Activated T-helper 1 cell treated with anti-CD3 and anti-CD28 coated beads, Interleukin-12 subunit alpha, Interleukin-12 subunit beta, Interleukin-2, Interleukin-4 antibody, amounts not matched to agents 30 ng/mL and 10 ng/mL and 1 ng/mL, durations not matched to agents 14 hours and 24 hours and 36 hours (primary cell): ENCODE results near the gene THPO. TPM values are rescaled to one million over a fixed set of nuclear protein-coding genes. Genes with fewer than 3 reads are reported as not detected.

Experiments used
- DNase-seq: peaks from one replicate; pipeline ENCODE4 v3.0.0; 2021; ENCODE audit warnings: low spot score
- H3K27ac Mint-ChIP-seq: one replicate; pipeline ENCODE4 v1.8.0; 2021; ENCODE audit warnings: mild to moderate bottlenecking, mixed read lengths
- H3K27me3 Mint-ChIP-seq: one replicate; pipeline ENCODE4 v1.8.0; 2022; ENCODE audit warnings: mild to moderate bottlenecking, moderate library complexity, mixed read lengths; ENCODE audit not compliant: insufficient read depth
- H3K36me3 Mint-ChIP-seq: one replicate; pipeline ENCODE4 v1.8.0; 2021; ENCODE audit warnings: low read depth, mixed read lengths
- H3K4me1 Mint-ChIP-seq: one replicate; pipeline ENCODE4 v1.8.0; 2021; ENCODE audit warnings: low read depth, mixed read lengths
- H3K4me3 Mint-ChIP-seq: one replicate; pipeline ENCODE4 v1.8.0; 2021; ENCODE audit warnings: mild to moderate bottlenecking, moderate library complexity, mixed read lengths
- H3K9me3 Mint-ChIP-seq: one replicate; pipeline ENCODE4 v1.8.0; 2021; ENCODE audit warnings: mixed read lengths
- intact Hi-C: fragments of 100-400 bp; cut with micrococcal nuclease; formaldehyde crosslinking; loops from one replicate; pipeline ENCODE4 v1.15.1; 2024
- total RNA-seq: library from RNA; stranded (reverse); gene quantifications from 2 replicates; pipeline ENCODE4 v1.2.3, GENCODE V29; 2022

The THPO gene
- total RNA-seq, 1 donor from 2014 or later, result not detected

DNA sequence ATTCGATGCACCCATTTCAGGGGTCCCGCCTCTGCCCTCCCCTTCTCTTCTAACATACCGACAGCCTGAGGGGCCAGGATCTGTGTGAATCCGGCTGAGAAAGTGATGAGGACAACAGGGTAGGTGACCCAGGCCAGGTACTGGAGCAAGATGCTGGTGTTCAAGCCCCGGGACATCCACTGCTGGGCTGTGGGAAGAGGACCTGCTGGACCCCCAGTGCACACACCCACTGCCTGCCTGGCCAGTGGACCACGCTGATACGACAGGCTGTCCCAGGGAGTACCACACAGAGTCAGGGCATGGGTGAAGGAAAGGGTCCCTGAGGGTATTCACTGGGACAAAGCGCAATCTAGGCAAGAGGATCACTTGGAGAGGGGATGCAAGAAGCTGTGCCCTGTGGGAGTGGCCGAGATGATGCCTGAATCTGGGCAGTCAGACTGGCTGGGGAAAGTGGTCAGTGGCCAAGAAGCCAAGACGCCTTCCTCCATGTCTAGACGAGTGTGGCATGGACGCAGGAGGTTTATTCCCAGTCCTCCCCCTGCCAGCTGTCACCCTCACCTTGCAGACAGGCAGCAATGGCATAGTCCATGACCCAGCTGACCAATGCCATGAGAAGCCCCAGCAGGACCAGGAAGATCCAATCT is 19.8 kb downstream of the THPO start:
- no peak overlapping the region for H3K27ac Mint-ChIP-seq
- DNase-seq, result no peak
- intact Hi-C loops, result no loop called here
- peaks cover under 1% of the 10 kb centered on the region for H3K36me3 Mint-ChIP-seq
- H3K27me3 Mint-ChIP-seq, result peaks cover 10% of the 10 kb centered on the region
- H3K9me3 Mint-ChIP-seq, result no peaks in the 10 kb centered on the region
- H3K4me3 Mint-ChIP-seq, result peak overlapping the region; percentile 30
- peaks cover 4% of the 10 kb centered on the region for H3K4me1 Mint-ChIP-seq

DNA sequence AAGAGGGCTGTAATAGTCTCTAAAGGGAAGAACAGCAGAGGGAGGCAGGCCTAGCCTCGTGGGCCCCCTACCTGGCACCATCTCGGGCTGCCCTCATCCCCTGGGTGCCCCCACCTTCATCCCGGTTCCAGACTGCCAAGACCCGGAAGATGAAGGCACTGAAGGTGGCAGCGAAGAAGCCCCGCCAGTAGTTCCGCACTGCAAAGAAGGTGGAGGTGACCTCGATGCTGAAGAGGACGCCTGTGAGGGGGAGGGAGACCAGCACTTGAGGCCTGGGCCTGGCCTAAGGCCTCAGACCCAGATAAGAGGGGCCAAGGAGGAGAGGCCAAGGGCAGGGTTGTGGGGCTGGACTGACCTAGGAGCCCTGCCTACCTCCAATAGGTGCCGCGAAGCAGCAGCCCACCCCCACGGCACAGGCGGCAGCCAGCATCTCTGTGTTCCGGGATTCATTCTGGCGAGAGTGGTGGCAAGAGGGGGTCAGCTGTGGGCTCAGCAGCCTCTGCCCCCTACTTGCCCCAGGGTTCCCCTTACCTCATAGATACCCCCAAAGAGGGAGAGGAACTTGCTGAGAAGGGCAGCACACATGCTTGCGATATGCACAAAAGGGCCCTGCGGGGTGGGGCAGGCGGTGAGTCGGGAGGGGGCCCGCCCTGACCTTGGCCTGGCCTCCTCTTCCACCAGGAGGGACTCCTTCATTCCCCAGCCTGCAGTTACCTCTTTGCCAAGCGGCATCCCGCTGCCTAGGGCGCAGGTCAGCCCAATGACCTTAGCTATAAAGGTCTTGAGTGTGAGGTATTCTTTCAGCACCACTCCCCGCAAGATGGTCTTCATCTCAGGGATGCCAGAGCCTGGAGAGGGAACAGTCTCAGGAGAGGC is 20.5 kb downstream of the THPO start:
- no peak overlapping the region for H3K4me3 Mint-ChIP-seq
- H3K36me3 Mint-ChIP-seq, result no peaks in the 10 kb centered on the region
- H3K27me3 Mint-ChIP-seq, result peaks cover 10% of the 10 kb centered on the region
- intact Hi-C loops, result no loop called here
- no peak overlapping the region for H3K27ac Mint-ChIP-seq
- DNase-seq, result no peak
- H3K4me1 Mint-ChIP-seq, result peaks cover 4% of the 10 kb centered on the region
- no peaks in the 10 kb centered on the region for H3K9me3 Mint-ChIP-seq

DNA sequence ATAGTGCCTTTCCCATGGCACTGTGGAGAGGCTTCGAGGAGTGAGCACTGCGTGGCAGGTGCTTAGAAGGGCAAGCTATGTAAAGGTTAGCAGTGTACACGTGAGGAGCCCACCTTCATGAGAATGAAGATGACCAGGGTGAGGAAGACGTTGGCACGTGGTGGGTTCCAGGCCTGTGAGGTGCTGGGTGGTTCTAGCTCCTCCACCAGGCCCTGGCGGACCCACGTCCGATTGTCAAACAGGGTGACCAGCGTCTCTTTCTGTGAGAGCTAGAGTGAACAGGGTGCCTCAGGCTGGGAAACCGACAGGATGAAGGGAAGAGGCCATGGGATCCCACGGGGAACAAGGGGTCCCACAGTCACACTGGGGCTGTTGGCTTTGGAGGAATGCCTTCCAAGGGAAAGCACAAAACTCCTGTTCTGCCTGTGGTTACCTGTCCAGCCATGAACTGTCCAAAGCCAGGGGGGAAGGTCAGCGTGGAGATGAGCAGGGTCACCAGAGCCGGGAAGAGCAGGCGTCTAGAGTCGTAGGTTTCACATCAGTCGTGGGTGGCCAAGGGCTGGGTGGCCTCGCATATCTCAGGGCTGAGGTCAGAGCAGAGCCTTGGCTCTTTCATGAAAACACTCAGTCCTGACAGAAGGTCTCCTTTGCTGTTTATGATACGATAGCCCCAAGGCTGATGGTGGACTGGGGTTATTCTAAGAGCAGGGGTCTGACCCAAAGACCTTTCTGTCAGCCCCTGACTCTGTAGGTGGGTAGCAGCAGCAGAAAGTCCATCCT is 22.6 kb downstream of the THPO start:
- intact Hi-C loops, result no loop called here

DNA sequence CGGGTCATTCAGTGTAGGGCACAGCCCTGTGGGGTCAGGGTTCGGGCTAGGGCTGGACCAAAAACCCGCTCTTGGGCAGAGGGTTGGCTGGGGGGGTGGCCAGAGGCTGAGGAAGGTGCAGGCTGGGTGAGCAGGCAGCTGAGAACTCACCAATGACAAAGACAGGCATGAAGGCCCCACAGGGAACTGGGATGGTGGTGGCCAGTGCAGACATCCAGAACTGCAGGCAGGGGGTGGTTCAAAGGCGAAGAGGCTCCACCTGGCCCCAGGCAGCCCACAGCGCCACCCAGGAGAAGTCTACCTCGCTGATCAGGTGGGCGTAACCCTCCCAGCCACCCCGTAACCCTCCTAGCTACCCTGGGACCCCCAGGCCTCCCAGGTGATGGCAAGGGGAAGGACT is 23.3 kb downstream of the THPO start:
- Mint-ChIP-seq H3K4me1 (no peaks in the 10 kb centered on the region), H3K36me3 (no peaks in the 10 kb centered on the region), H3K4me3 (no peak overlapping the region), H3K9me3 (no peaks in the 10 kb centered on the region), H3K27ac (no peak overlapping the region), H3K27me3 (no peaks in the 10 kb centered on the region)
- intact Hi-C loops, result loop anchor here (1.0 kb wide), 1 partner anchor 9 kb away; no protein-coding TSS in a partner anchor
- no peak for DNase-seq

More for the DNA sequence above, 22.6 kb downstream of the THPO start:
- H3K9me3 Mint-ChIP-seq, result no peaks in the 10 kb centered on the region
- H3K27ac Mint-ChIP-seq, result peak overlapping the region; percentile 29
- no peak for DNase-seq
- peaks cover 6% of the 10 kb centered on the region for H3K27me3 Mint-ChIP-seq
- no peak overlapping the region for H3K4me3 Mint-ChIP-seq
- H3K4me1 Mint-ChIP-seq, result no peaks in the 10 kb centered on the region
- no peaks in the 10 kb centered on the region for H3K36me3 Mint-ChIP-seq

DNA sequence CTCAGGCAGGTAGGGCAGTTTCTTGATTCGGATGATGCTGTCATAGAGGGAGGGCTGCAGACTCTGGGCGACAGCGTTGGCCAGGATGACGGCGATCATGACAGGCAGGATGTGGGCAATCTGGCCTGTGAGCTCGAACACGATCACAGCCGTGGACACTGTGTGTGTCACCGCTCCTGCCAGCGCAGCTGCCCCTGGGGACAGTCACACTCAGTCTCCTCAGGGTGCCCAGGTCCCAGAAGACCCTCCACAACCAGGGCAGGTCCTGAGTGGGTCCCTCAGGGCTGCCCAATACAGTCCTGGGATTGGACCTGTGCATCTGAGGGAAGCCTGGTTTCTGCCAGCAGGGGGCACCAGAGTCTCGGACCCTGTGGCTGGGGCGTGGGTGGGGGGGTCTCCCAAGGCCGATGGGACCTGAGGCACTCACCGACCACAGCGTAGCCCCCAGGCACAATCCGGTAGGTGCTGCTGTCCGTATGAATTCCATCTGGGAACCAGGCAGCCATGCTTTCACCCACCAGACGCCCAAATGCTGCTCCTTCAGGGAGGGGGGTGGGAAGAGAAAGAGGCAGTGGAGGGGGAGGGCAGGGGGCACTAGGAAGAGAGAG is 23.8 kb downstream of the THPO start:
- Mint-ChIP-seq H3K4me3 (no peak overlapping the region), H3K27me3 (no peaks in the 10 kb centered on the region), H3K27ac (no peak overlapping the region), H3K9me3 (no peaks in the 10 kb centered on the region), H3K4me1 (no peaks in the 10 kb centered on the region), H3K36me3 (no peaks in the 10 kb centered on the region)
- intact Hi-C loops, result loop anchor here (1.0 kb wide), 1 partner anchor 9 kb away; no protein-coding TSS in a partner anchor
- DNase-seq, result peak; percentile 22

DNA sequence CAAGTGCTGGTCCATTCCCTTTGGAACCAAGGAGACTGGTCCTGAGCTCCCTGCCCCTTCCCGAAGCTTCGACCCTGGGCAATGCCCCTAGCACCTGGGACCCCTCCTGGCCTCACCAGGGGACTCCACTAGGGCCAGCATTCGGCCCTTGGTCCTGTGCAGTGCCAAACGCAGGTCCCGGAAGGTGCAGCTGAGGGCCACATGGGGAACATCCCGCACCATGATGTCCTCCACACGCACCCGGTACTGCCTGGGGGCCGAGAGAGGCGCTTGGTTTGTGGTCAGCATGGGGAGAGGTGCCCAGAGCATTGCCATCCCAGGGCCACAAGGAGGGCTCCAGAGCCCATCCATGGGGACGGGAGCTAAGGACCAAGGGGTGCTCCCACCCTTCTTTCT is 24.5 kb downstream of the THPO start:
- no peak for DNase-seq
- Mint-ChIP-seq H3K36me3 (no peaks in the 10 kb centered on the region), H3K9me3 (no peaks in the 10 kb centered on the region), H3K27me3 (no peaks in the 10 kb centered on the region), H3K4me3 (no peak overlapping the region), H3K4me1 (no peaks in the 10 kb centered on the region), H3K27ac (no peak overlapping the region)
- intact Hi-C loops, result no loop called here

DNA sequence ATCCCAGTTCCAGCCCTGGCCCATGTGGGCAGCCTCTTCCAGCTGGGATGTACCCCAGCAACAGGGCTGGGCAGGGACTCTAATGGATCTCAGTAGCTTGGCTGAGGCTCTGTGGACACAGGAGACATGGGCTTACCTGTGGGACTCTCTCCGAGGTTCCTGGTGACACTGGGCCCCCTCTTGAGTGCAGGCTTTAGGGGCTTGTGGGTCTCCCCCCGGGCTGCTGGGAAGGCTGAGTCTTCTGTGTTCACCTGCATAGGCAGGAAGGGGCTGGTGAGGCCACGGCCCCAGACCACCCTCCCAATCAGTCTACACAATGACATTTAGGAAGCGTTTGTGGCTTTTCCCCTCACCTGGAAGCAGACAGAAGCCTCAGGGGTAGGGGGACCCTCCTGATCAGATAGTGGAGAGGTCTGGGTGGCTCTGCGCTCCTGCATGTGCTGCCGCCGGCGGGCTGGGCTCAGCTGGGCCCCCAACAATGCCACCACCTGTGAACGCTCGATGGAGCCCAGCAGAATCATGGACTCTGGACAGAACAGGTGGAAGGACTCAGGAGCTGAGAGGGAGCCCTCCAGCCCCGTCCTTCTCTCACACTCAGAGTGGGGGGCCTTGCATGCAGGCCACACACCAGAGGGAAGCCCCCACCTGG is 25.0 kb downstream of the THPO start:
- Mint-ChIP-seq H3K27ac (no peak overlapping the region), H3K27me3 (no peaks in the 10 kb centered on the region), H3K36me3 (no peaks in the 10 kb centered on the region), H3K9me3 (no peaks in the 10 kb centered on the region), H3K4me3 (no peak overlapping the region), H3K4me1 (no peaks in the 10 kb centered on the region)
- no peak for DNase-seq
- intact Hi-C loops, result loop anchor here (1.0 kb wide), 1 partner anchor 33 kb away; no protein-coding TSS in a partner anchor

DNA sequence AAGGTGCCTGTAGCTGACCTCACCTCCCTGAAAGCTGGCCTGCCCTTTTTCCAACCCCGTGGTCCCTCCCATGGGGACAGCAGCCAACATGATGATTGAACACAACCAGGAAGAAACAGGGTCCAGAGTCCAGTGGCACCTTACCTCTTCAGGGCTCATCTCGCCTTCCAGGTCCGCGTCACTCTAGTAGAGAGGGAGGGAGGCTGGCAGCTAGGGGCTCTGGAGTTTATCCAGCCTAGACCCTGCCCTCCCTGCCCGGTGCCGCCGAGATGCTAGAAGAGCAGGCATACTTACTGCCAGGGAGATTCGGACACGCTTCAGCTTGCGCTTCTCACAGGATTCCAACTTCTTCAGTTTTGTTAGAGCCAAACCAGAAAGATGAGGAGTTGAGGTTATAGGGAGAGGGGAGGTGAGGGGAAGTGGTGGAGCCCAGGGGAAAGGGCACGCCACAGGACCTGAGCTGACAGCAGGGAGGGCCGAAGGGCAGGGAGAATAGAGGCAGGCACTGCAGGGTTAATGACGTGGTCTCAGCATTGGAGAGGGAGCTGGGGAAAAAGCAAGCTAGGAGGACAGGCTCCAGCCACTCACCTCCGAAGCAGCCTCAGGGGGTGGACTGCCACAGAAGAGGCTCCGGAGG is 25.7 kb downstream of the THPO start:
- Mint-ChIP-seq H3K36me3 (no peaks in the 10 kb centered on the region), H3K27me3 (no peaks in the 10 kb centered on the region), H3K9me3 (no peaks in the 10 kb centered on the region), H3K27ac (no peak overlapping the region), H3K4me1 (no peaks in the 10 kb centered on the region), H3K4me3 (no peak overlapping the region)
- intact Hi-C loops, result loop anchor here (1.0 kb wide), 1 partner anchor 32 kb away; no protein-coding TSS in a partner anchor
- DNase-seq, result no peak

DNA sequence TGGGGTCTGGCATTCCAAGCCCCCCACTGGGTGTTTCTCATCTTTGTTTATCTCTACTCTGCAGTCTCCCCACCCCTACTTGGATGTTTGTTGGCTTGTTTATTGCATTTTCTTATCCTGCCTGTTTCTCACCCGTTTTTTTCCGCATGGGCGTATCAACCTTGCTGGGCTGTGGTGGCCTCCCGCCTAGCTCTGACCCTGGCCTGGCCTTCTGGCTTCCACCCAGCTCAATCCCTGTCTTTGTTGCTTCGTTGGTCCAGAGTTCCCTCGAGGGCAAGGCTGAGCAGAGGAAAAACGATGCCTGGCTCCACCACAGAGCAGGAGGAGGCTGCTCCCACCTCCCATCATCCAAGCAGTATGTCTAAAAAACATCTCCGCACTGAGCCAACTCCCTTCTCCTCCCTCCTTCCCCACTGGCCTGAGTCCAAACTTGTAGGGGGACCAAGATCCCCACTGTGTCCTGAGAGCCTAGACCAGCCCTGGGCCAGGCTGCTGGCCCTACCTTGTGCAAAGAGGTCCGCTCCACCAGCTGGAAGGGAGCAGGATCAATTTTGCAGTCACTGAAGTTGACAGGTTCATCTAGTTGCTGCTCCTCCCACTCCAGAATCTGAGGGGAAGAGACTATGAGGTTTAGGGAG is 26.4 kb downstream of the THPO start:
- Mint-ChIP-seq H3K4me3 (no peak overlapping the region), H3K4me1 (no peaks in the 10 kb centered on the region), H3K36me3 (no peaks in the 10 kb centered on the region), H3K9me3 (no peaks in the 10 kb centered on the region), H3K27me3 (no peaks in the 10 kb centered on the region), H3K27ac (no peak overlapping the region)
- intact Hi-C loops, result loop anchor here (1.0 kb wide), 1 partner anchor 31 kb away; no protein-coding TSS in a partner anchor
- no peak for DNase-seq

DNA sequence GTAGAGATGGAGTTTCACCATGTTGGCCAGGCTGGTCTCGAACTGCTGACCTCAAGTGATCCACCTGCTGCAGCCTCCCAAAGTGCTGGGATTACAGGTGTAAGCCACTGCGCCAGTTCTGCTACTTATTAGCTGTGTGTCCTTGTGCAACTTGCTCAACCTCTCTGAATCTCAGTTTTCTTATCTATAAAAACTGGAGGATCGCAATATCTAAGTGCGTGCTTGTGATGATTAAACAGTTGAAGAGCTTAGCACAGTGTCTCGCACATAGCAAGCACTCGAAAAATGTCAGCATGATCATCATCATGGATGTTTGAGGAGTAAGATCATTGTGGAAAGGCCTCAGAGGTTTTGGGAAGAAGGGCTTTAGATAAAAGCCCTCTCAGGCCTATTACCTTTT is 27.4 kb downstream of the THPO start:
- Mint-ChIP-seq H3K4me1 (no peaks in the 10 kb centered on the region), H3K36me3 (no peaks in the 10 kb centered on the region), H3K9me3 (no peaks in the 10 kb centered on the region), H3K27ac (no peak overlapping the region), H3K4me3 (no peak overlapping the region), H3K27me3 (no peaks in the 10 kb centered on the region)
- intact Hi-C loops, result no loop called here
- no peak for DNase-seq

DNA sequence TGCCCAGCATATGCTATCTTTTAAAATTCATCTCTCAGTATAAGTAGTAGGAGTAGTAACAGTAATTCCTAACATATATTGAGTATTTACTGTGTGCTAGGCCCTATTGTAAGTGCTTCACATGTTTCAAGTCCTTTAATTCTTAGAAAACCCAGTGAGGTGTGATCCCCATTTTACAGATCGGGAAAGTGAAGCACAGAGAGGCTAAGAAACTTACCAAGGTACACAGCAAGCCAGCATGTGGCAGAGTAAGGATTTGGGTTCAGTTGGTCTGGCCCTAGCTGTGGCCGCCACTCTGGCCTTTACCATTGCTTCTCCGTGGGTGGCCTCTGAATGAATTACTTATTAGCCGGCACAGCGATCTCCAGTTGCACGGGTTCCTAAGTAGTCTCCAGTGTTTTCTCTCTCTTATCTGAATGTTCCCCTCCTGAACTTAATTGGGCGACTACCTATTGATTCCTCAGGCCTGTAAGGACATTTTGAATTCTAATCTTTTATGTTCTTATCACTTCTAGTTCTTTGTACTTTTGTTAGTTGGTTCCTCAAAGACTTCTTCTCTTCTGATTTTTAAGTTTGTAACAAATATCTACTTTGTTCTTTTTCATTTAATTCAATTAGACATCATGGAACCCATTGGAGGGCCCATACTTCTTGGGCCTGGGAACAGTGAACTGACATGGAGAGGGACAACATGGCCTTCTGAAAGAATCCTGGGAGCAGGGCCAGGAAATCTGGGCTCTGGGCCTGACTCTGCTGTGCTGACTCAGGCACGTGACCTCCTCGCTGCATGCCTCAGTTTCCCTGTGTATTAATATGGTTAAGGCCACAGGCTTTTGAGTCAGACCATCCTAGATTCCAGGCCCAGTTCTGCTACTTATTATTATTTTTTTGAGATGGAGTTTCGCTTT is 28.2 kb downstream of the THPO start:
- intact Hi-C loops, result no loop called here

More for the DNA sequence above, 28.2 kb downstream of the THPO start:
- Mint-ChIP-seq H3K9me3 (no peaks in the 10 kb centered on the region), H3K4me1 (no peaks in the 10 kb centered on the region), H3K27me3 (no peaks in the 10 kb centered on the region), H3K36me3 (peaks cover 1% of the 10 kb centered on the region), H3K27ac (no peak overlapping the region), H3K4me3 (no peak overlapping the region)
- DNase-seq, result no peak
